Activated CD8-positive, alpha-beta memory T cell treated with anti-CD3 and anti-CD28 coated beads, Interleukin-2, amount 50 U/mL, for 1 hour (primary cell): ENCODE measurements around the gene PLEKHJ1.

Experiments used
- DNase-seq: peaks from one replicate; pipeline ENCODE4 v3.0.0-alpha.2; 2020; ENCODE audit errors: extremely low read depth

The PLEKHJ1 gene

GRCh38 chr19:2249010-2249866 lies 13.1 kb upstream of the PLEKHJ1 start, which contains the start of gene AMH:
TSS of gene AMH (plus strand) at chr19:2249323. CDS start at chr19:2249333, 10 bp downstream.
- no peak for DNase-seq

DNA sequence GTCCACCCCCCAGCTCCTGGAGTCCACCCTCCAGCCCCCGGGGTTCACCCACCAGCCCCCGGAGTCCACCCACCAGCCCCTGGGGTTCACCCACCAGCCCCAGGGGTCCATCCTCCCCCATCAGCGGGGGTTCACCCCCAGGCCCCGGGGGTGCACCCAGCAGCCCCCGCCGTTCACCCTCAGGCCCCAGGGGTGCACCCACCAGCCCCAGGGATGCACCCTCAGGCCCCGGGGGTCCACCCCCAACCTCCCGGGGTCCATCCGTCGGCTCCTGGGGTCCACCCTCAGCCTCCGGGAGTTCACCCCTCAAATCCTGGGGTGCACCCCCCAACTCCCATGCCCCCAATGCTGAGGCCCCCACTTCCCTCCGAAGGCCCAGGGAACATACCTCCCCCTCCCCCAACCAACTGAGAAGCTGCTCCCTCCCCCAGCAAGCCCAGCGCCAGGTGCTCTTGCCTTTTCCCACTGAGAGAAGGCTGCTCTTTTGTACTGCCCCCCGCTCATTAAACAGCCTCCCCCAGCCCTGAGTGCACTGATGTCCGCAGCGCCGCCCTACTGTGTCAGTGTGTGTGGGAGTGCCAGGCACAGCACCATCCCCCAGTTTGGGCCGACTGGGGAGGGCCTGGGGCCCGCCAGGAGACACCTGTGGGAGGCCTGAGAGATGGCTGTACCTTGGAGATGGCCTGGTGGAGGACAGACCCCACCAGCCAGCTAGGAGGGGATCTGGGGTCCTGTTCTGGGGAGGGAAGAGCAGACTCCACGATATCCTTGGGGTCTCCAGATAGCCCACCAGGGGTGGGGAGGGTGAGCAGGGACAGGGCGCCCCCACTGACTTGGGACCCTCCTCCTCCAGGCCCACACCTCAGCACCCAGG lies 12.2 kb upstream of the PLEKHJ1 start:
- DNase-seq, result no peak

GRCh38 chr19:2247433-2248101 lies 11.4 kb upstream of the PLEKHJ1 start:
- DNase-seq, result no peak

DNA sequence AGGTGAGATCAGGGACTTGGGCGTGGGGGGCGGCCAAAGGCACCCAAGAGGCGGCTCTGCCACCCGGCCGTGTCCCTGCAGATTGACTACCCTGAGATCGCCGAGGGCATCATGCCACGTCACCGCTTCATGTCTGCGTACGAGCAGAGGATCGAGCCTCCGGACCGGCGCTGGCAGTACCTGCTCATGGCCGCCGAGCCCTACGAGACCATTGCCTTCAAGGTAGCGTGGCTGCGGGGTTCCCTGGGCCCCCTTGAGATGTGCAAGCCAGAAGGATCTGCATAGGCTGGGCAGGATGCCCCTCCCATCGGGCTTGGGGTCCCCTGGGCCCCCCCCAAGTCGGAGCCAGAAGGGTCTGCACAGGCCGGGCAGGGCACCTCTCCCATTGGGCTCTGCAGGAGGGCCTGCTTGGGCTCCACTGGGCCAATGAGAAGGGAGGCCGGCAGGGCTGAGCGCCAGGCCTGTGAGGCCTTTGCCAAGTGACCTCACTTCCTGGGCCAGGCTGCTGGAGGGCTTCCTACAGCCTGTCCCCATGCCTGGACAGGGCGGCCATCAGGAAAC lies 10.8 kb upstream of the PLEKHJ1 start:
- no peak for DNase-seq

- no peak for DNase-seq
These were observed 10.0 kb upstream of the PLEKHJ1 start for GRCh38 chr19:2246014-2246620.

- no peak for DNase-seq
These were observed 9.1 kb upstream of the PLEKHJ1 start for GRCh38 chr19:2245273-2245672.

DNA sequence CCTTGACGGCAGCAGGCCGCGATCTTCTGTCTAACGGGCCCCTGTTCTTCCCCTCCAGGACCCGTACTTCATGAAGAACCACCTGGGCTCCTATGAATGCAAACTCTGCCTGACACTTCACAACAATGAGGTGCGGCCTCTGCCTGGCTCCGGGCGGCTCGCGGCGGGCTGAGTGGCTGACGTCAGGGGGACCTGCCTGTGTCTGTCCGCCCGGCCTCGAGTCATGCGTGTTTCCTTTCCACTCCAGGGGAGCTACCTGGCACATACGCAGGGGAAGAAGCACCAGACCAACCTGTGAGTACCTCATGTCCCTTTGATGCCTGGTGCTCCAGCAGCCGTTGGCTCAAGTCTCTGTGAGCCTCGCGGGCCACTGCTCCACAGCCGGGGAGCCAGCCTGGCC lies 8.4 kb upstream of the PLEKHJ1 start:
- no peak for DNase-seq

DNA sequence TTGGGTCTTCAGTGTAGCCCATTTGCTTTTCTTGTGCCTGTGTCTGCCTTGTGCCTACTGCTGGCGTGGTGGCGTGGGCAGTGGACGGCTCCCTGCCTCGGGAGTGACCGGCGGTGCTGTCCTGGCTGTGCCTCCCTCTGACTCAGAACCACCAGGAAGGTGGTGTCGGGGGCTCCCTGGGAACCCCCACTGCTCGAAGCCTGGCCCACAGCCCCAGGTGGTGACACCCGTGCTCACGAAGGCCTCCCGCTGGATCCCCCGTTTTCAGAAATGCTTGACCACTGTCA lies 7.9 kb upstream of the PLEKHJ1 start:
- DNase-seq, result no peak

GRCh38 chr19:2243274-2244124 lies 7.4 kb upstream of the PLEKHJ1 start:
- no peak for DNase-seq

DNA sequence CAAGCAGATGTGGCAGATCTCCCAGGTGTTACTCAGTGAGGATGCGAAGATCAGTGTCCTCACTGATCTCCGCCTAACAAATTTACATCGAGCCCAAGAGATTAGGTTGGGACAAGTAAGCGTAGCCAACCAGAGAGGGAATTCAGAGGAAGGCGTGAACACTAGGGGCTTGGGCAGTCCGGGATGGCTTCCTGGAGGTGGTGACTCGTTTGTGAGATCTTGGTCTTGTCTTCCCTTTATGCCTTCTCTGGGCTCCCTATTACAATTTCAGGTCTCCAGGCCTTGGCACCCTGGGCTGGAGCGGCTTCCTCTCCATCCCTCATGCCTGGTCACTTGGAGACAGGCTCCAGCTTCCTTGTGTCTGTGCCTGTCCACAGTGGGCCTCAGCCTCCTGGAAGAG lies 6.7 kb upstream of the PLEKHJ1 start:
- DNase-seq, result no peak

DNA sequence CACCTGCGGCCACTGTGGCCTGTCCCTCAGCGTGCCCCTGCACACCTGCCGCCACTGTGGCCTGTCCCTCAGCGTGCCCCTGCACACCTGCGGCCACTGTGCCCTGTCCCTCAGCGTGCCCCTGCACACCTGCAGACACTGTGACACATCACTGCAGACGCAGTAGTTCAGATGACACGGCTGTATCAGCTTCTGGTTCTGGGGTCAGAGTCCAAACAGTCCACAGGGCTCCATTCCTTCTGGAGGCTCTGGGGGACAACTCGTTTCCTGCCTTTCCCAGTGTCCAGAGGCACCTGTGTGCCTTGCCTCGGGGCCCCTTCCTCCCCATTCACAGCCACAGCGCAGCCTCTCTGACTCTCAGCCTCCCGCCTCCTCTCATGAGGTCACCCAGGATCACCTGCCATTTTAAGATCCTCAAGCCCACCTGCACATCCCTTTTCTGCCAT lies 6.0 kb upstream of the PLEKHJ1 start:
- DNase-seq, result no peak

DNA sequence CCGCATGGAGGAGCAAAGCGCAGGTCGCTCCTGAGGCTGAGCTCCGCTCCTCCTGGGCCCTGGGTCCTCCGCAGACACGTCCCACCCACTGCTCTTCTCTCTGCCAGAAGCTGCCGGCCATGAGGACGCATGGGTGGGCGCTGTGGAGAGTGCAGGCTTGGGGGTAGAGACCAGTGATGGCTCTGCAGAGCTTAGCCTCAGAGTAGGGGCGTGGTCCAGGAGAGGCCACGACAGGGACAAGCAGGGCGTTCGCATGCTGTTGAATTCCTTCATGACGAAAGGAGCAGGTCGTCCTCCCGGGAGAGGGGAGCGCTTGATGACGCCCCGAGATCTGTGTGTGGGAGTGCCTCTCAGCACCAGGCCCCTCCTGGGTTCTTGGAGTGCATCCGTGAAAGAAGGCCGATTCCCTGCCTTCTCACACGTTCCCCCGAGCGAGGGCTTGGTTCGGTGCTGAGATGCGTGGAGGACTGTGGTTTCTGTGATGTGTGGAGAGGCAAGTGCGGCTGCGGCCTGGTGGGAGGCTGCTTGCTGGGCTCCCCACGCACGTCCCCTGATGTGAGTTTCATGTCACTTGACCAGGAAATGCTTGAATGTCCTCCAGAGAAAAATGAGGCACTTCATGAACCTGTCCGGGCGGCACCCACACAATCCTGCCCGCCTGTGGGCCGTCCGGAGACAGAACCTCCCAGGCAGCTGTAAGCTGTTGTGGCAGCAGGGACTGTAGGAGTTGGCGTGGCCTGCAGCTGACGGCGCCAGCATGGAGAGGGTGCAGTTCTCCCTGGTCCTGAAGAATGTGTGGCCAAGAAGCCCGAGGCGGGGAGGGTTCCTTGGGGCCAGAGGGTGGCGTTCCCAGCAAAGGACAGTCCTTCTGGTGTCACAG lies 5.0 kb upstream of the PLEKHJ1 start:
- DNase-seq, result no peak

- DNase-seq, result no peak
These were observed 3.9 kb upstream of the PLEKHJ1 start for GRCh38 chr19:2239771-2240770.

DNA sequence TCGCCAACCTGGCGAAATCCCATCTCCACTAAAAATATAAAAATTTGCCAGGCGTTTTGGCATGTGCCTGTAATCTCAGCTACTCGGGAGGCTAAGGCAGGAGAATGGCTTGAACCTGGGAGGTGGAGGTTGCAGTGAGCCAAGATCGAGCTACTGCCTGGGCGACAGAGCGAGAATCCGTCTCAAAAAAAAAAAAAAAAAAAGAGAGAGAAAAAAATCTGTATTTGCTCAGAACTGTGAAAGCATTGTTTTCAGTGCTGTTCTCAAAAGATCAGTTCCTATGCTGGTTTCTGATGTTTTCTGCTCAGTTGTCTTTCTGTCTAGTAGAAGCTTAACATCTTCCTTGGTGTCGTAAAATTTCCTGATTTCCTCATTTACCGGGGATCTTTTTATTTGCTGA lies 3.0 kb upstream of the PLEKHJ1 start:
- DNase-seq, result no peak

DNA sequence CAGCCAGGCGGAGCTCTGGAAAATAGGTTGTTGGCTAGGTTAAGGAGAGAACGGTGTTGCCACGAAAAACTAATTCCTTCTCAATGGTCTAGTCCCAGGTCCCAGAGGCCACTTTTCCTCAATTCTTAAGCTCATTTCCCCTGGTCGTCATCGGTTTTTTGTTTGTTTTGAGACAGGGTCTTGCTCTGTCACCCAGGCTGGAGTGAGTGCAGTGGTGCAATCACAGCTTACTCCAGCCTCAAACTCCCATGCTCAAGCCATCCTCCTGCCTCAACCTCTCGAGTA lies 1.7 kb upstream of the PLEKHJ1 start:
- DNase-seq, result no peak

GRCh38 chr19:2237051-2237868 lies 1.1 kb upstream of the PLEKHJ1 start:
- DNase-seq, result no peak

GRCh38 chr19:2236064-2236313 lies 140 bp downstream of the PLEKHJ1 start:
- no peak for DNase-seq
